PC-9 (cell line): ENCODE measurements around the gene RHBDD1.

ENCODE experiments used
- CTCF ChIP-seq: fragments of 200-600 bp; sonication (generic); conservative IDR thresholded peaks from 2 replicates; pipeline ENCODE4 v1.6.1; 2017; ENCODE audit warnings: mixed run types, antibody characterized with exemption, mild to moderate bottlenecking, moderate library complexity
- EZH2 ChIP-seq: fragments of 200-600 bp; sonication (generic); IDR thresholded peaks from 2 replicates; pipeline ENCODE4 v1.8.0; 2017; ENCODE audit warnings: antibody characterized with exemption, low read depth

GRCh38 chr2:226883296-226883795 lies 47.5 kb downstream of the RHBDD1 start:
- TF ChIP-seq CTCF (no peak), EZH2 (no peak)
